Measurements from ENCODE around the gene FMO3. TPM values are rescaled to one million over a fixed set of nuclear protein-coding genes. Genes with fewer than 3 reads are reported as not detected.

The FMO3 gene
- not detected in 5 replicates for total RNA-seq (2022; extraction: Qiagen RNA extraction)

GRCh38 chr1:171090604-171091003 is at the start of gene FMO3:
FMO3 (plus strand) TSS chr1:171090905; CDS start chr1:171092659, 1,754 bp downstream.

Other genes starting within 250 kb of the FMO3 start
- gene MROH9, start 155.4 kb upstream of the FMO3 start, total RNA-seq (2022; extraction: Qiagen RNA extraction), result not detected in 5 replicates
- gene FMO2, start 94.4 kb downstream of the FMO3 start, total RNA-seq (2022; extraction: Qiagen RNA extraction), result not detected in 5 replicates
- gene FMO1, start 157.6 kb downstream of the FMO3 start, total RNA-seq (2022; extraction: Qiagen RNA extraction), result not detected in 5 replicates
- 0.24 to 0.50 TPM (median 0.42 TPM) in 5 replicates for gene FMO4, start 223.3 kb downstream of the FMO3 start, total RNA-seq (2022; extraction: Qiagen RNA extraction)

All from A549 treated with AZD2906 at 1 μM for 4 hours (cell line).